Kidney epithelial cell (primary cell): ENCODE data around the gene PRSS1. TPM values are rescaled to one million over a fixed set of nuclear protein-coding genes. Genes with fewer than 3 reads are reported as not detected.

Experiments
- DNase-seq: peaks from one replicate; pipeline ENCODE4 v3.0.0-alpha.2; 2010; ENCODE audit warnings: low read depth
- H3K27me3 ChIP-seq: 2 replicates; pipeline ENCODE4 v1.6.0; 2011; ENCODE audit warnings: low read length; ENCODE audit not compliant: control insufficient read depth, insufficient read depth
- H3K36me3 ChIP-seq: 2 replicates; pipeline ENCODE4 v1.5.1; 2011; ENCODE audit warnings: low read length; ENCODE audit not compliant: control insufficient read depth, insufficient read depth
- H3K4me3 ChIP-seq: 2 replicates; pipeline ENCODE4 v1.5.1; 2011; ENCODE audit warnings: low read depth, mild to moderate bottlenecking, control low read depth, low read length
- total RNA-seq: library from RNA; depleted of rRNA; stranded (reverse); fragments of >200 nt; gene quantifications from 2 replicates; pipeline ENCODE4 v1.2.3, GENCODE V29; 2015
- TF ChIP-seq, protein P1 (sequence below): IDR thresholded peaks from 2 replicates; pipeline ENCODE4 v1.5.1; 2011; ENCODE audit warnings: mild to moderate bottlenecking, moderate library complexity, low read length, control low read depth, inconsistent platforms; ENCODE audit not compliant: insufficient read depth, poor library complexity, severe bottlenecking

Gene PRSS1
- total RNA-seq, 1 donor from 2014 or later: 1.5 TPM

GRCh38 chr7:142795339-142795863 is 46.1 kb downstream of the PRSS1 start:
- no peak for DNase-seq
- H3K27me3 ChIP-seq: peaks cover 25% of the 10 kb centered on the region
- H3K36me3 ChIP-seq: no peaks in the 10 kb centered on the region
- no peak overlapping the region for H3K4me3 ChIP-seq
- TF ChIP-seq, protein P1, sequence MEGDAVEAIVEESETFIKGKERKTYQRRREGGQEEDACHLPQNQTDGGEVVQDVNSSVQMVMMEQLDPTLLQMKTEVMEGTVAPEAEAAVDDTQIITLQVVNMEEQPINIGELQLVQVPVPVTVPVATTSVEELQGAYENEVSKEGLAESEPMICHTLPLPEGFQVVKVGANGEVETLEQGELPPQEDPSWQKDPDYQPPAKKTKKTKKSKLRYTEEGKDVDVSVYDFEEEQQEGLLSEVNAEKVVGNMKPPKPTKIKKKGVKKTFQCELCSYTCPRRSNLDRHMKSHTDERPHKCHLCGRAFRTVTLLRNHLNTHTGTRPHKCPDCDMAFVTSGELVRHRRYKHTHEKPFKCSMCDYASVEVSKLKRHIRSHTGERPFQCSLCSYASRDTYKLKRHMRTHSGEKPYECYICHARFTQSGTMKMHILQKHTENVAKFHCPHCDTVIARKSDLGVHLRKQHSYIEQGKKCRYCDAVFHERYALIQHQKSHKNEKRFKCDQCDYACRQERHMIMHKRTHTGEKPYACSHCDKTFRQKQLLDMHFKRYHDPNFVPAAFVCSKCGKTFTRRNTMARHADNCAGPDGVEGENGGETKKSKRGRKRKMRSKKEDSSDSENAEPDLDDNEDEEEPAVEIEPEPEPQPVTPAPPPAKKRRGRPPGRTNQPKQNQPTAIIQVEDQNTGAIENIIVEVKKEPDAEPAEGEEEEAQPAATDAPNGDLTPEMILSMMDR: no peak

GRCh38 chr7:142796001-142796500 is 46.8 kb downstream of the PRSS1 start:
- no peak for DNase-seq
- Histone ChIP-seq H3K27me3 (peaks cover 25% of the 10 kb centered on the region), H3K36me3 (no peaks in the 10 kb centered on the region), H3K4me3 (peak overlapping the region; percentile 47)
- TF ChIP-seq, protein P1: no peak

DNA sequence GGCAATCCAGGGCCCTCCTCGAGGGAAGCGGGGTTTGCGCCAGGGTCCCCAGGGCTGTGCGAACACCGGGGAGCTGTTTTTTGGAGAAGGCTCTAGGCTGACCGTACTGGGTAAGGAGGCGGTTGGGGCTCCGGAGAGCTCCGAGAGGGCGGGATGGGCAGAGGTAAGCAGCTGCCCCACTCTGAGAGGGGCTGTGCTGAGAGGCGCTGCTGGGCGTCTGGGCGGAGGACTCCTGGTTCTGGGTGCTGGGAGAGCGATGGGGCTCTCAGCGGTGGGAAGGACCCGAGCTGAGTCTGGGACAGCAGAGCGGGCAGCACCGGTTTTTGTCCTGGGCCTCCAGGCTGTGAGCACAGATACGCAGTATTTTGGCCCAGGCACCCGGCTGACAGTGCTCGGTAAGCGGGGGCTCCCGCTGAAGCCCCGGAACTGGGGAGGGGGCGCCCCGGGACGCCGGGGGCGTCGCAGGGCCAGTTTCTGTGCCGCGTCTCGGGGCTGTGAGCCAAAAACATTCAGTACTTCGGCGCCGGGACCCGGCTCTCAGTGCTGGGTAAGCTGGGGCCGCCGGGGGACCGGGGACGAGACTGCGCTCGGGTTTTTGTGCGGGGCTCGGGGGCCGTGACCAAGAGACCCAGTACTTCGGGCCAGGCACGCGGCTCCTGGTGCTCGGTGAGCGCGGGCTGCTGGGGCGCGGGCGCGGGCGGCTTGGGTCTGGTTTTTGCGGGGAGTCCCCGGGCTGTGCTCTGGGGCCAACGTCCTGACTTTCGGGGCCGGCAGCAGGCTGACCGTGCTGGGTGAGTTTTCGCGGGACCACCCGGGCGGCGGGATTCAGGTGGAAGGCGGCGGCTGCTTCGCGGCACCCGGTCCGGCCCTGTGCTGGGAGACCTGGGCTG is 47.5 kb downstream of the PRSS1 start:
- peak overlapping the region; percentile 47 for H3K4me3 ChIP-seq
- peaks cover 25% of the 10 kb centered on the region for H3K27me3 ChIP-seq
- TF ChIP-seq, protein P1: no peak
- DNase-seq: no peak
- no peaks in the 10 kb centered on the region for H3K36me3 ChIP-seq

GRCh38 chr7:142797391-142798377 is 48.4 kb downstream of the PRSS1 start:
- Histone ChIP-seq H3K36me3 (no peaks in the 10 kb centered on the region), H3K4me3 (peak overlapping the region; percentile 47), H3K27me3 (peaks cover 25% of the 10 kb centered on the region)
- DNase-seq: no peak
- TF ChIP-seq, protein P1: no peak

GRCh38 chr7:142798451-142799436 is 49.5 kb downstream of the PRSS1 start:
- TF ChIP-seq, protein P1: no peak
- no peak overlapping the region for H3K4me3 ChIP-seq
- peaks cover 25% of the 10 kb centered on the region for H3K27me3 ChIP-seq
- DNase-seq: no peak
- no peaks in the 10 kb centered on the region for H3K36me3 ChIP-seq
